HG03103 (cell line): ENCODE results near the gene DGKG.

Experiments used
- ATAC-seq: cut with Tn5 transposase; IDR thresholded peaks from one replicate; pipeline ENCODE4 v1.9.1; 2021; ENCODE audit warnings: low read depth; ENCODE audit not compliant: unreplicated experiment

Gene DGKG

DNA sequence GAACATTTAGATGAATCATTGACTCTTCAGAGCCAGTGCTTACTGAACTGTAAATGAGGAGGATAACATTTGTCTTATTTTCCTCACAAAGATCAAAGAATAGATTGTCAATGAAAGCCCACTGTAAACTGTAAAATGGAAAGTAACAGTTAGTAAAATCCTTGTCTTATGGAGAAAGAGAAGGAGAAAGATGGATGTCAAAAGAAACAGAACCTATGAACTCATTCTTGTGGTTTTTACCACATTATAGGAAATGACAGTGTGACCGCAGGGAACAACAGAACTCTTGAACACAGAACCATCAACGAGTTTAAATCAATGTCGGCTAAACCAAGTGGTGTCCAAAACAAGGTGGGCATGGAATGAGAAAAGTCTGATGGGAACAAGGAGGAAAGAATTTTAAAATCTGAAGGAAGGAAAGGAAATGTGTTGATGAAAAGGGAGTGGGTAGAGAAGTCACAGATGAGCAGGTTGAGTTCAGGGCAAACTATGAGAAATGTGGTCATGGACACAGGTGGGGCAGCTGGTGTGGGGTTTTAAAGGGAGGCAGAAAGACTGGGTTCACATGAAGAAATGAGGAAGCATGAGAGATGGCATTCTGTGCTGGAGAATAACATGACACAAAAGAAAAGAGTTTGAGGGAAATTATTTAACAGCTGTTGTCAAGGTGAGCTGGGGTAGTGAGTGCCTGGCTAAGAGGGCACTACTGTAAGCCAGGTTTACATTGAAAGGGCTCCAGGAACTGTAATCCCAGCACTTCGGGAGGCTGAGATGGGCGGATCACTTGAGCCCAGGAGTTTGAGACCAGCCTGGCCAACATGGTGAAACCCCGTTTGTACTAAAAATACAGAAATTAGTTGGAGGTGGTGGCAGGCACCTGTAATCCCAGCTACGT lies 210.7 kb downstream of the DGKG start:
- no peak for ATAC-seq

DNA sequence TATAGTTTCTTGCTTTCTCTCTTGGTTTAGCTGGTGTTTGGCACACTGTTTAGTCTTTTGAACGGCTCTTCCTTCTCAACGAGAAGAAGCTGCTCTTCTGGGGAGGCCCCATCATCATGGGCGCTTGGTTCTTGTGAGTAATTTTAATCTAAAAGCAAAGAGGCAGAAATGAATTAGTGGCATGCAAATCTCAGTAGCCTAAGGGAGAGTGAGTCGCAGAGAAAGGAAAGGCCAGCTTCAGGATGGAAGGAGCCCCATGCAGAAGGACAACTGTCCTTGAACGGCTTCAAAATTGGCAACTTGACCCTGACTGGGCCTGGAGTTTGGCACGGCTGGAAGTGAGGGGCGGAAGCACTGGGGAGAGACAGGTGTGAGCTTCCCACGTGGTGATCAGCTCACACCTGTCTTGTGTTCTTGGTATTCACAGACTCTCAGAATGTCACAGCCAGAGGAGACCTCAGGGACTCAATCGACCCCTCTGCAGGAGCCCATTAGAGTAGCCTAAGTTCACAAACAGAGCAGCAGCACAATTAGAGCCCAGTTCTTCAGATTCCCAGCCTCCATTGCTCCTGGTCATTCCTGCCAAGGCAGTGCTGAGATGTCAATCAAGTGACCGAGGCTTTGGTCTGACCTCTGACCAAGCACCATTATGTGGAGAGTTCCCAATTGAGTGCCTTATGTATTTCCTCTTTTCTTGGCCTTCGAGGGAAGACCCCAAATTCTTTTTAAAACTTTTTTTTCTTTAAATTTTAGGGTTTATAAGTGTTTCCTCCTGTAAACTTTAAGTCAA lies 211.8 kb downstream of the DGKG start:
- no peak for ATAC-seq

DNA sequence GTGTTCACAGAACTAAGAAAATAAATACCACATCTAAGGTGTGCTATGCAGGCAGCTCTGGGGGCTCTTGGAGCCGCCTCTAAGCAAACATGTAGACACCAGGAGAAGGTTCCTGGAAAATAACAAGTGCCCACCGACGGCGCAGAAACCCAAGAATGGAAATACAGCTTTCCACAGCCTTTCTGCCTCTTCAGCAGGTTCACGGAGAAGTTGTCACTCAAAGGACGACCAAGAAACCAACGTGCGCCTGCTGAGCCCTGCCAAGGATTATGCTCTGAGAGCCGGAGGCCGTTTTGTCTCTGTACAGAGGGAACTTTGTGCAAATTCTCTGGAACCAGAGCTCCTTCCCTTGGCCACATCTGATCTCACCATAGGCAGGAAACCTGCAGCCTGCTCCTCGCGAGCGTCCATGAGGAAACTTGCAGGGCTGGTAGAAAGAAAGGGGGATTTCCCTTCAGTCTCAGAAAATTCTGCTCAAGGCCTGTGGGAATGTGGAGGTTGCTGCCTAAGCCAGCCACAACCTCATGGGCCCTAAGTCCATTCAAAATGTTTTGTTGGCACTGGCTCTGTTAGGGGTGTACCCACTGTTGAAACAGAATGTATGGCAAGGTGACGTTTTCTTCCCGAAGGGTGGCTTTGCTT lies 212.6 kb downstream of the DGKG start:
- ATAC-seq, result no peak

DNA sequence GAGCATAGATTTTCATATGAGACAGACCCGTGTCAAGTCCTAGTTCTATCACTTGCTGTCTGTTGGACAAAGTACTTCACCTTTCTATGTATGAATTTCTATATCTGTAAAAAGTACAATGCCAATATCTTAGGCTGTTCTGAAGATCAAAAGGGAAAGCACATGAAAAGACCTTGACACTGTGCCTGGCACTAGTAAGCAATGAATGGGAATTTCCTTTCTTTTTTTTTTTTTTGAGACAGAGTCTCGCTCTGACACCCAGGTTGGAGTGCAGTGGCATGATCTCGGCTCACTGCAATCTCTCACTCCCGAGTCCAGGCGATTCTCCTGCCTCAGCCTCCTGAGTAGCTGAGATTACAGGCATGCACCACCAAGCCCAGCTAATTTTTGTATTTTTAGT lies 217.8 kb downstream of the DGKG start:
- no peak for ATAC-seq

DNA sequence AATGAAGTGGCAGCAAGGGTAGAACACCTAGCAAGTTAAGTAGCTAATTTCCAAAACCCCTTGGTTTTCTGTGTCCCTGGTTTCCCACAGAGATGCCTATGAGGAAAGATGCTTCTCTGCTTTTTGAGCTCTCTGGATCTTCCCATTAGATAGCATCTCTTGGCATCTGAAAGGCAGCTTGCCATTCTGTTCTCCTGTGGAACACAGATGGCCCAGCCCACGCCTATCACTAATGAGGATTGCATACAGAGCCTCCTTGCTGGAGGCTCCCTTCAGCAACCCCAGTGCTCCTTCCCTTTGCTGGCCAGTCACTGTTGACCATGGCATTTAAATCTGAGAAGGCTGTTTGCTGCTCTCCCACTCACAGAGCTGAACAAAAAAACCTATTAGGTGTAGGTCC lies 218.8 kb downstream of the DGKG start:
- ATAC-seq, result no peak

DNA sequence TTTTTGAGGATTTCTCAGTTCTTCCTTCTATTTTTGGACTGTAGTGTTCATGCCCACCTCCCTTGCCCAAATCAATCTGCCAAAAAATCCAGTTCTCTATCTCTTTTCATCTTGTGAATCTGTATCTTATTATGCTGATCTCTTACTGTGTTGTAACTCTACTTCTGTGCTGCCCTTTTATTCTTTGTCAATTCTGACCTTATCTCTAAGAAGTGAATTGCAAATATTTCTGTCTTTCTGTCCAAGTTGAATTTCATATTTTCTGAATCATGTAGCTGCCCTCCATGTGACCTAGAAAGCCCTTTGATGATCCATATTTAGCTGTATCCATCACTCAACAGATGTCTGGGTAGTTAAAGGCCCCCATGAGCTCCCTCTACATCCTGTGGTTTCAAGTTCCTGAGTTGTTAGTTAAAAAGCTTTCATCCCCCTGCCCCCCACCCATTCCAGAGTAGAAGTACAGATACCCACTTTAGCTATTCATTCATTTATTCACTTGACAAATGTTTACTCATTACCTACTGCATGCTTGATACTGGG lies 219.6 kb downstream of the DGKG start:
- ATAC-seq, result no peak

DNA sequence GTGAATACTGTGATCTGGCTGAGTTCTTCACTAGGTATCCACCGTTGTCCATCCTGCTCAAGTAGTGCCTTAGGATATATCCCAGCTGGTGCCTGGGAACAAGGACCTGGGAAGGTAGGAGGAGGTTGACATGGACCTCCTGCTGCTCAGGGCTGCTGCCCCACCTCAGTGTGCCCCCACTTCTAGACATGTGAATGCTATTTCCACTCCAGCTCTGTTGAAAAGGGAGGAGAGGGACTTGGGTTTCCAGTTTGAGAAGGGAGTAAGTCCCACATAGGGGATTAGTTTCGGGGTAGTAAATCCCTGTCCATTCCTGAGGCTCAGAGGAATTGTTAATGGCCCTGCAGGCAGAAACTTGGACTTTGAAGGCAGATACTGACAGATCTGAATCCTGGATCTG lies 220.2 kb downstream of the DGKG start:
- ATAC-seq, result no peak

DNA sequence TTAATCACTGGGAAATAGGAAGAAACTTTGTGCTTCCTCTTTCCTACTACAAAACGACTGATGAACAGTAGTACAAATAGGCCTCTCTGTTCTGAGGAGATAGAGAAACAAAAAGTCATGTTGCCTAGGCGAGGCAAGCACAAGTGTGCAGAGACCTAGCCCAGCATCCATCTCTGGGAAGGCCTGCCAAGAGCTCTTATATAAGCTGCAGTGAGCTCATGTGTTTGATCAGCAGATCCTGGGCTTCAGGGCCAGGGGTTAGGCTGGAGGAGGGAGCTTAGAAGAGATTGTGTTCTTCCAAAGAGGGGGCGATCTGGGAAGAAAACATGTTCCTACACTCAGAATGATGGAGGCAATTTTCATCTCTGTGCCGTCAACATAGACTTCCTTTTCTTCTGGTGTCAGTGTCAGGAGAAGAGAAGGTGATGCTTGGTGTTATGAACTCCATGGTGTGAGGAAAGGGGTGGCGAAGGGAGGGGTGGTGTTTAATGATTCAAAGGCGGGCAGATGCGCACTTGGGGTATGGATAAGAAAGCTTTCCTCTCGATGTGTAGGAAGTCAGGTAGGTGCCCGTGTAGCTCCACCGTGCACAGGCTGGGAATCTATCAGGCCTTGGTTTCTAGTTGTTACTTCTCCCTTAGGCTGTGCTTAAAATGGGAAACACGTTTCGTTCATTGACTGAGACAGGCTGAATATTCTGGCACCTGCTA lies 223.6 kb downstream of the DGKG start:
- ATAC-seq, result no peak

DNA sequence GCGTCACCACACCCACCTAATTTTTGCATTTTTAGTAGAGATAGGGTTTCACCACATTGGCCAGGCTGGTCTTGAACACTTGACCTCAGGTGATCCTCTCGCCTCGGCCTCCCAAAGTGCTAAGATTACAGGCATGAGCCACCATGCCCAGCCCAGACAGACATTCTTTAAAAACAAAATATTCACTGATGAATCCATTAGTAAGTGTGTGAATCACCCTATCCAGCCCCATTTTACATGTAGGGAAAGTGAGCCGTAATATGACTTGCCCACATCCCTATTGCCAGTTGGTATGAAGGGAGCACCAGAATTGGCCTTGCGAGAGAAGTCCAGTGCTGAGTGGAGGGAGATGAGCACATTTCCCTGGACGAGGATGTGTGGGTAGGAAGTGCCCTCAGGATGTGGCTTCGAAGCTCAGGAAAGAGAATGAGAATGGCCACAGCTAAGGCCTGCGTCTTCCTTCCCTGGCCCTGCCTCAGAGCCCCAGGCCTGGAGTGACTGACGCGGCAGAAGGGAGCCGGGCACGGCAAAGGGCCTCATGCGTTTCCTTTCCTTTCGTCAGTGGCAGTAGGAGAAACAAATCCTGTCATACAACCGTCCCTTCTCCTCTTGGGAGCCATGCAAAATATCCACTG lies 224.9 kb downstream of the DGKG start:
- ATAC-seq, result no peak

DNA sequence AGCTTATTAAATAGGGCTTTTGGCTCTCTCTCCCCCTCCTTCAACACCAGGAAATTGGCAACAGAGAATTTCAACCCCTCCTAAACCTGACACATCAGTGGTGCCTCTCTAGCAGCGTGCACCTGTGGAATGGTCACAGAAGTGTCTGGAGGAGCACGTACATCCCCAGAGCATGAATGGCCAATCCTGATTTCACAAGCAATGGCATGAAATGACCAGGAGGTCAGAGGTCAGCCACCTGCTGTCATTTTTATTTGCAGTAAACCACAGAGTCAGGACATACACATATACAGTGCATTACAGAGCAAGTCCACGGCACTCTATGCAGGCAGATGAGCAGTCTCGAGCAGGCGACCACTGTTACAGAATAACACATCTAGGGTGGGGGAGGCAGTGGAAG lies 228.1 kb downstream of the DGKG start:
- ATAC-seq, result no peak

DNA sequence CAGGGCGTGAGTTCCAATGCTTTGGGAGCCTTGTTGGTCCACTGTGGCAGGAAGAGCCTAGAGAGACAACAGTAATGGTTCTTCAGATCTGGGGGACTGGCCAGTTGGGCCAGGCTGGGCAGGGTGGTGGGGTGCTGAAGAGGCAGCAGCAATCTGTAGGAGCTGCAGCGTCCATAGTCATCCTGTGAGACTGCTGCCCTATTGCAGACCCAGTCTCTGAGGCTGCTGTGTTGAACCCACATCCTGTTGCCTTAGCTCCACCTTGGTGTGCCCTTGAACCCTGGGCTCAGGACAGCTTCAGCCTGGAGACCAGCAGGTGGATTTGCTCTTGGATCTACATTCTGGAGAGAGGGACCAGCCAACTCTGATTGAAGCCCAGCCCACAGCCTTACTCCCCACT lies 229.5 kb downstream of the DGKG start:
- ATAC-seq, result no peak

DNA sequence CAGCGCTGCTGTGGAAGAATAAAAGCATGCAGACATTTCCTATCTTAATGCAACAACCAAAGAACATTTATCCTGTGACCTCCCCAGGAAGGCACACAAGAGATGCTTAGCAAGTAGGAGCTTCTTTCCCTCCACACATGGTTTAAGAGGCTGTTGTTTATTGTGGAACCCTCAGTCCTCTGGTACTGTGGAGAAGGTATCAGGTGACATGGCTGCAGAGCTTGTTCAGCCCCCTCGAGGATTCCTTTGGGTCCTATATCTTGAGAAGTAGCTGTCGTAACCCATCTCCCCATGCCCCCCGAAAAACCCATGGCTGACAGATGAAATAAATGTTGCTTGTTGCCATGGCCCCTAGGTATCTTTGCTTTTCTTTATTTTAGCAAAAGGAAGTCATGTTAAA lies 232.8 kb downstream of the DGKG start:
- ATAC-seq, result no peak

DNA sequence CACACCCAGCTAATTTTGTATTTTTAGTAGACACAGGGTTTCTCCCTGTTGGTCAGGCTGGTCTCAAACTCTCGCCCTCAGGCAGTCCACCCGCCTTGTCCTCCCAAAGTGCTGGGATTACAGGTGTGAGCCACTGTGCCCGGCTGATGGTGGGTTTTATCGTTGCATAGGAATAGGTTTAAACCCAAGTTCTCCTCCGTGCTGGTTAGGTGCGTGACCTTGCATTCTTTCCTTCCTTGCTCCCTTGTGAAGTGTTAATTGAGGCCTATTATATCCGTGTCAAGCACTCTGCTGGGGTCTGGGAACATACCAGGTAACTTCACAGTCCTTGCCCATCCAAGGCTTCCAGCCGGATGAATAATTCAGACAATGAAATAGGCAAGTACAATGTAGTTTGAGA lies 233.9 kb downstream of the DGKG start:
- ATAC-seq, result no peak

DNA sequence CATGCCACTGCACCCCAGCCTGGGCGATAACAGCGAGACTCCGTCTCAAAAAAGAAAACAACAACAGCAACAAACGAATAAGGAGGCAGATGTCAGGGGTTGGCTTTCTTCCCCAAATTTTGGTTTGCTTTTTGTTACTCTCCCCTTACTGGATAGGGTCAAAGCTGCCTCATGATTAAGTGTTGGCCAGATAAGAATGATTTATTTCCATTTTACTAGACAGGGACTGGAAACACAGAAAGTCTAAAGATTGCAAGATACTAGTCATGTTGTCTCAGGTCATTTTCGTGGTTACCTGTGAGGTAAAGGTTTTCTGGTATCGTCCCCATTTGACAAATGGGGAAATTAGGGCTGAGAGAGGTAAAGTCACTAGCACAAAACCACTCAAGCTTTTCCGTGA lies 234.6 kb downstream of the DGKG start:
- no peak for ATAC-seq

DNA sequence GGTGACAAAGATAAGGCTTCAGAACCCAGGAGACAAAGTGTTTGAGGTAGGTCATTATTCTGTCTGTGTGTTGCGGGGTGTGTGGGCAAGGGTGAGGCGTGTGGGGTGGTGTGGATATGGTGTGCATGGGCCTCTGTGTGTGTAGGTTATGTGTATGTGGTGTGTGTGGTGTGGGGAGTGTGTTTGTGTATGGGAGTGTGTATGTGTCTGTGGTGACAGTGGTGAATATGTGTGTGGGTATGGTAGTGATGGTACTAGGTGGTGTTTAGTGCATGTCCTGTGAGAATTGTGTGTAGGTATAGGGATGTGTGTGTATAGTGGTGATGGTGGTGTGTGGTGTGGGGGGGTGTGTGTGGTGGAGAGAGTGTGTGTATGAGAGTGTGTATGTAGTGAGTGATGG lies 236.9 kb downstream of the DGKG start:
- no peak for ATAC-seq

DNA sequence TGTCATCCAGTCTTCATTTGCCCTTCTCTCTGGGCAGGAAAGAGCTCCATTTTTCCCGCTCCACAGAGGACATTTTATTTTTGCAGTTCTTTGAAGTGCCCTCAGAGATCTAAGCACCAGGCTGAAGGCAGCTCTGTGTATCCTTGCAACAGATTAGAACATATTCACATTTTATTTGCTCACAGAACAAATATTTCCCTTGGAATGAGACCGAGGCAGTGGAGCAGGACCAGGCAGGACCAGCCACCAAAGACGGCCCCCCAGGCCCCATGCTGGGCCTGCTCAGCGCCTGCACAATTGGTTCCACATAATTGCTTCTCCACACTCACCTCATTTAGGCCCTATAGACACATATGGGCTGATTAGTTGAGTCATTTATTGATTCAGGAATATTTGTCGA lies 237.4 kb downstream of the DGKG start:
- ATAC-seq, result no peak

DNA sequence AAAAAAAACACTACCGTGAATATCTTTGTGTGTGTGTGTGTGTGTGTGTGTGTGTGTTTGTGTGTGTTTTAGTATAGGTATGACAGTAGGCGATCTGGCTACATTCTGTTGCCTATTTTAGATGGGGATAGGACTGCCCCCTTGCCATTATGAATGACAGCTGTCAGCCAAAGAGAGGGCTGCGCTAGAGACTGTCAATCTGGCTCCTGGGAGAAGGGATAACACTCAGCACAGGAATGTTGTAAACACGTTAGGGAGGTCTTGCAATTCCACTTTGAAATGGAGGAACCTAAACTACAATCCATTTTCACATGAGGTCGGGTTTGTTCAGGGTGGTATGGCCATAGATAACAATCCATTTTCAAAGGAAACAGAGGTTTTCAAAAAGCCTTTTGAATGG lies 239.0 kb downstream of the DGKG start:
- ATAC-seq, result no peak

DNA sequence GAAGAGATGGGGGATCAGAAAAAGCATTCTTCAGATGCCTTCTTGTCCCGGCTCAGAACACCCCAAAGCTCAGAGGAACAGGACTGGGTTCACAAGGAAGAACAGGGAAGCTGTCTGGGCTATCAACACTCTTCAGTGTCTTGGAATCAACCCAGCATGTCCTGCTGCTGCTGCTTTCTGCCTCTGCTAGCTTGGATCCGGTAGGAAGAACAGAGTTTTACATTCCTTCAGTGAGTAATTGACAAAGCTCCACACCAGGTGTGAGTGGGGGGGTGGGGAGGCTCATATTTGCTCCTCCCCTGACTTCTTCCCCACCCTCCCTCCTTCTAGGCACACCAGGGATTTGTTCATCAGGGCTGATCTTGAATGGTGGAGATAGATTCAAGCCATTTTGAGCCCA lies 240.1 kb downstream of the DGKG start:
- ATAC-seq, result no peak

DNA sequence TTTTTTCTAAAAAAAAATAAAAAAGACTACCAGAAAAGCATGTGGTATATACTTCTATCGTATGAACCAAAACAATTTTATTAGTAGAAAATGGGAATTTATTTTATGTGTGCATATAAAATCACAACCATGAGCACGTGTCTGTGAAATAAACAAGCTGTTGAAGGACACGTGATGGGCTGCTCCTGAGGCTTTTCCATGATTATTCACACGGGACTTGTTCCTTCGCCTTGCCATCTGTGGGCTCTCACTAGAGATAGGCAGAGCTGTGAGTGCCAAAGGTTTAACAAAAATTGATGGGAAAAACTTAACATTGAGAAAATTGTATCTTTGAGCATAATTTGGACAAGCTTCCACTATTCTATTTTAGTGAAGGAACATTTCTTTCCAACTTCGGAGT lies 240.8 kb downstream of the DGKG start:
- no peak for ATAC-seq

DNA sequence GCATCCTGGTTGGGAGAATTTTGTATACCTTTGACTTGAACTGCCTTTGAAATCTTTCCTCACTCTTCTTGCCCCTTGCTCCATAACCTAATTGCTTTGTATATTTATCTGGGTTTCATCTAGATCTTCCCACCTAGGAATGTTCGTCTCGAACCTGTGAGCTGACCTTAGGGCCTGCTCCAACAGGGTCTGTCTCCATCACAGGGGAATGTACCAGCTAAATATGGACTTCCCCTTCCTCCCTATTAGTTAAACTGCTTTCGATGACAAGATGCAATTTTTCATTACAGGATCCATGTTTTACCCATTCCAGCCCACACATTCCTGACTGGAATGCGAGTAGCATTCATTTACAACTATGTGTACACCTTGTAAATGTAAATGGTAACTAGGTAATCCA lies 242.5 kb downstream of the DGKG start:
- ATAC-seq, result no peak
